ENCODE data around the gene FRAS1. TPM values are rescaled to one million over a fixed set of nuclear protein-coding genes. Genes with fewer than 3 reads are reported as not detected.

FRAS1 gene
- polyA plus RNA-seq, 1 donor from 2014 or later, result 2.8 TPM

DNA sequence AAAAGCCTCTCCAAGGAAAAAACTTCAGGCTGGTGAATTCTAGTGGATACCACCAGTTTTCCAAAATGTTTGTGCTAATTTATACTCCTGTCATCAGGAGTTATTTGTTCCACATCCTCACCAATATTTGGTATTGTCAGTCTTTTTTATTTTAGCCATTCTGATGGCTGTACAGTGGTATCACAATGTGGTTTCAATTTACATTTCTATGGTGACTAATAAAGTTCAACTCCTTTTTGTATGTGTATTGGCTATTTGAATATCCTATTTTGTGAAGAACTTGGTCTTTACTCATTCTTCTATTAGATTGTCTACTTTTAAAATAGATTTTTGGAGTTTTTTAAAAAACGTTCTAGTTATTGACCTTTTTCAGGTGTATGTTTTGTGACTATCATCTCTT, 33.0 kb upstream of the FRAS1 start:
- Histone ChIP-seq H3K27me3 (ENCODE audit: insufficient read depth, low read depth, low read length) (no peaks in the 10 kb centered on the region), H3K27ac (ENCODE audit: low read length) (no peak overlapping the region), H3K4me3 (ENCODE audit: low read length) (no peak overlapping the region), H3K79me2 (replicated peaks; ENCODE audit: insufficient read depth, low read length) (no peaks in the 10 kb centered on the region), H3K9me3 (ENCODE audit: low read length) (no peaks in the 10 kb centered on the region), H4K20me1 (ENCODE audit: insufficient read depth) (no peaks in the 10 kb centered on the region), H3F3A (ENCODE audit: insufficient read depth, low read length, poor library complexity, severe bottlenecking) (no peaks in the 10 kb centered on the region), H3K9ac (ENCODE audit: low read length) (no peak overlapping the region), H2AFZ (ENCODE audit: low read depth, low read length) (no peak overlapping the region), H3K4me2 (ENCODE audit: low read length) (no peak overlapping the region), H3K36me3 (ENCODE audit: insufficient read depth, low read length) (no peaks in the 10 kb centered on the region), H3K9me2 (ENCODE audit: insufficient read depth, low read length) (no peaks in the 10 kb centered on the region)
- TF ChIP-seq POLR2AphosphoS5 (IDR thresholded peaks at IDR 0.05), result no peak
- TF ChIP-seq RAD21 (conservative IDR thresholded peaks at IDR 0.05), result no peak
- no peak for TF ChIP-seq EP300 (conservative IDR thresholded peaks at IDR 0.05; ENCODE audit: poor library complexity, severe bottlenecking)
- no peak for TF ChIP-seq MXI1 (conservative IDR thresholded peaks at IDR 0.05; ENCODE audit: poor library complexity, severe bottlenecking)
- no peak for TF ChIP-seq TAF1 (IDR thresholded peaks at IDR 0.05; ENCODE audit: low read depth)
- TF ChIP-seq SMC3 (conservative IDR thresholded peaks at IDR 0.05; ENCODE audit: poor library complexity), result no peak

DNA sequence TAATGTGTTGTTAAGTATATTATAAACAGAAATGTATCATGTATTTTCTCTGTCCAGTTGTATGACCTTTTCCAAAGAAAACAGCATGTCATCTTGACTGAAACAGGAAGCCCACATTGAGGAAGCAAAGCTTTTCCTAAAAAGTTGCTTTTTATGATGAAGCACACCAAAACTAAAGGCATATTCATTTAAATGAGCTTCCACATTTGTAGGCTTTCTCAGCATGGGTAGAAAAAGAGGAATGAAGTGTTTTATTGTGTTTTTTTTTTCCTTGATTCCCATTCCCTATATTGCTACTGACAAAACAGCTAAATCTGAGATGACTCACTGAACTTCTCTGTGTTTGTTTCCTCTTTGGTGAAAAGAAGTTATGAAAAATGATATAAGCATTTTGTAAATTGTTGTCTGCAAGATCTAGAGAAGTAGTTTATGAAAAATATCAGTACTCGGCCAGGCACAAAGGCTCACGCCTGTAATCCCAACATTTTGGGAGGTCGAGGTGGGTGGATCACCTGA, 32.5 kb upstream of the FRAS1 start:
- no peaks in the 10 kb centered on the region for H3F3A ChIP-seq (ENCODE audit: insufficient read depth, low read length, poor library complexity, severe bottlenecking)
- H3K9me3 ChIP-seq (ENCODE audit: low read length), result no peaks in the 10 kb centered on the region
- H3K27me3 ChIP-seq (ENCODE audit: insufficient read depth, low read depth, low read length), result no peaks in the 10 kb centered on the region
- no peak for TF ChIP-seq RAD21 (conservative IDR thresholded peaks at IDR 0.05)
- TF ChIP-seq SMC3 (conservative IDR thresholded peaks at IDR 0.05; ENCODE audit: poor library complexity), result no peak
- TF ChIP-seq EZH2 (IDR thresholded peaks at IDR 0.05; ENCODE audit: borderline replicate concordance, insufficient read depth, low read length, poor library complexity, severe bottlenecking), result no peak
- no peak for TF ChIP-seq TAF1 (IDR thresholded peaks at IDR 0.05; ENCODE audit: low read depth)
- TF ChIP-seq MXI1 (conservative IDR thresholded peaks at IDR 0.05; ENCODE audit: poor library complexity, severe bottlenecking), result no peak
- TF ChIP-seq, protein P1, sequence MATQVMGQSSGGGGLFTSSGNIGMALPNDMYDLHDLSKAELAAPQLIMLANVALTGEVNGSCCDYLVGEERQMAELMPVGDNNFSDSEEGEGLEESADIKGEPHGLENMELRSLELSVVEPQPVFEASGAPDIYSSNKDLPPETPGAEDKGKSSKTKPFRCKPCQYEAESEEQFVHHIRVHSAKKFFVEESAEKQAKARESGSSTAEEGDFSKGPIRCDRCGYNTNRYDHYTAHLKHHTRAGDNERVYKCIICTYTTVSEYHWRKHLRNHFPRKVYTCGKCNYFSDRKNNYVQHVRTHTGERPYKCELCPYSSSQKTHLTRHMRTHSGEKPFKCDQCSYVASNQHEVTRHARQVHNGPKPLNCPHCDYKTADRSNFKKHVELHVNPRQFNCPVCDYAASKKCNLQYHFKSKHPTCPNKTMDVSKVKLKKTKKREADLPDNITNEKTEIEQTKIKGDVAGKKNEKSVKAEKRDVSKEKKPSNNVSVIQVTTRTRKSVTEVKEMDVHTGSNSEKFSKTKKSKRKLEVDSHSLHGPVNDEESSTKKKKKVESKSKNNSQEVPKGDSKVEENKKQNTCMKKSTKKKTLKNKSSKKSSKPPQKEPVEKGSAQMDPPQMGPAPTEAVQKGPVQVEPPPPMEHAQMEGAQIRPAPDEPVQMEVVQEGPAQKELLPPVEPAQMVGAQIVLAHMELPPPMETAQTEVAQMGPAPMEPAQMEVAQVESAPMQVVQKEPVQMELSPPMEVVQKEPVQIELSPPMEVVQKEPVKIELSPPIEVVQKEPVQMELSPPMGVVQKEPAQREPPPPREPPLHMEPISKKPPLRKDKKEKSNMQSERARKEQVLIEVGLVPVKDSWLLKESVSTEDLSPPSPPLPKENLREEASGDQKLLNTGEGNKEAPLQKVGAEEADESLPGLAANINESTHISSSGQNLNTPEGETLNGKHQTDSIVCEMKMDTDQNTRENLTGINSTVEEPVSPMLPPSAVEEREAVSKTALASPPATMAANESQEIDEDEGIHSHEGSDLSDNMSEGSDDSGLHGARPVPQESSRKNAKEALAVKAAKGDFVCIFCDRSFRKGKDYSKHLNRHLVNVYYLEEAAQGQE (IDR thresholded peaks at IDR 0.05; ENCODE audit: borderline replicate concordance), result no peak
- TF ChIP-seq EP300 (conservative IDR thresholded peaks at IDR 0.05; ENCODE audit: poor library complexity, severe bottlenecking), result no peak
- no peak for TF ChIP-seq POLR2AphosphoS5 (IDR thresholded peaks at IDR 0.05)
- TF ChIP-seq, protein P2, sequence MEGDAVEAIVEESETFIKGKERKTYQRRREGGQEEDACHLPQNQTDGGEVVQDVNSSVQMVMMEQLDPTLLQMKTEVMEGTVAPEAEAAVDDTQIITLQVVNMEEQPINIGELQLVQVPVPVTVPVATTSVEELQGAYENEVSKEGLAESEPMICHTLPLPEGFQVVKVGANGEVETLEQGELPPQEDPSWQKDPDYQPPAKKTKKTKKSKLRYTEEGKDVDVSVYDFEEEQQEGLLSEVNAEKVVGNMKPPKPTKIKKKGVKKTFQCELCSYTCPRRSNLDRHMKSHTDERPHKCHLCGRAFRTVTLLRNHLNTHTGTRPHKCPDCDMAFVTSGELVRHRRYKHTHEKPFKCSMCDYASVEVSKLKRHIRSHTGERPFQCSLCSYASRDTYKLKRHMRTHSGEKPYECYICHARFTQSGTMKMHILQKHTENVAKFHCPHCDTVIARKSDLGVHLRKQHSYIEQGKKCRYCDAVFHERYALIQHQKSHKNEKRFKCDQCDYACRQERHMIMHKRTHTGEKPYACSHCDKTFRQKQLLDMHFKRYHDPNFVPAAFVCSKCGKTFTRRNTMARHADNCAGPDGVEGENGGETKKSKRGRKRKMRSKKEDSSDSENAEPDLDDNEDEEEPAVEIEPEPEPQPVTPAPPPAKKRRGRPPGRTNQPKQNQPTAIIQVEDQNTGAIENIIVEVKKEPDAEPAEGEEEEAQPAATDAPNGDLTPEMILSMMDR (IDR thresholded peaks at IDR 0.05; ENCODE audit: poor library complexity, severe bottlenecking), result no peak
- H4K20me1 ChIP-seq (ENCODE audit: insufficient read depth), result no peaks in the 10 kb centered on the region
- H3K79me2 ChIP-seq (replicated peaks; ENCODE audit: insufficient read depth, low read length), result no peaks in the 10 kb centered on the region
- H3K4me3 ChIP-seq (ENCODE audit: low read length), result no peak overlapping the region
- H3K9ac ChIP-seq (ENCODE audit: low read length), result no peak overlapping the region
- H3K9me2 ChIP-seq (ENCODE audit: insufficient read depth, low read length), result no peaks in the 10 kb centered on the region
- H3K27ac ChIP-seq (ENCODE audit: low read length), result no peak overlapping the region
- H2AFZ ChIP-seq (ENCODE audit: low read depth, low read length), result no peak overlapping the region
- H3K36me3 ChIP-seq (ENCODE audit: insufficient read depth, low read length), result no peaks in the 10 kb centered on the region
- no peak overlapping the region for H3K4me2 ChIP-seq (ENCODE audit: low read length)

All from neural cell (in vitro differentiated cells).